ENCODE results near the gene ABCB6.

The ABCB6 gene

GRCh38 chr2:219182331-219183150, 36.2 kb downstream of the ABCB6 start:
- H3K9ac ChIP-seq (ENCODE audit: insufficient read length, low read depth), result no peak overlapping the region
- no peak overlapping the region for H3K4me3 ChIP-seq (ENCODE audit: insufficient read length, low read depth)
- TF ChIP-seq ZNF274 (IDR thresholded peaks at IDR 0.05; ENCODE audit: low read depth, low read length) (no peak), YY1 (IDR thresholded peaks at IDR 0.05; ENCODE audit: insufficient read depth, insufficient read length) (no peak), SUZ12 (IDR thresholded peaks at IDR 0.05; ENCODE audit: extremely low read depth, insufficient read depth, insufficient read length) (no peak)
- no peak for DNase-seq (ENCODE audit: low read depth, low spot score)
- H3K36me3 ChIP-seq (ENCODE audit: insufficient read depth, insufficient read length, low read length), result peaks cover 53% of the 10 kb centered on the region
- no peaks in the 10 kb centered on the region for H3K9me3 ChIP-seq (ENCODE audit: insufficient read depth, low read length)
- no peaks in the 10 kb centered on the region for H3K27me3 ChIP-seq (ENCODE audit: insufficient read depth, insufficient read length)
- no peaks in the 10 kb centered on the region for H3K4me1 ChIP-seq (ENCODE audit: insufficient read depth, insufficient read length)

GRCh38 chr2:219181531-219181930, 37.2 kb downstream of the ABCB6 start:
- no peaks in the 10 kb centered on the region for H3K27me3 ChIP-seq (ENCODE audit: insufficient read depth, insufficient read length)
- H3K9me3 ChIP-seq (ENCODE audit: insufficient read depth, low read length), result no peaks in the 10 kb centered on the region
- H3K4me3 ChIP-seq (ENCODE audit: insufficient read length, low read depth), result no peak overlapping the region
- no peaks in the 10 kb centered on the region for H3K4me1 ChIP-seq (ENCODE audit: insufficient read depth, insufficient read length)
- no peak overlapping the region for H3K9ac ChIP-seq (ENCODE audit: insufficient read length, low read depth)
- H3K36me3 ChIP-seq (ENCODE audit: insufficient read depth, insufficient read length, low read length), result peaks cover 53% of the 10 kb centered on the region
- no peak for DNase-seq (ENCODE audit: low read depth, low spot score)
- TF ChIP-seq SUZ12 (IDR thresholded peaks at IDR 0.05; ENCODE audit: extremely low read depth, insufficient read depth, insufficient read length) (no peak), ZNF274 (IDR thresholded peaks at IDR 0.05; ENCODE audit: low read depth, low read length) (no peak), YY1 (IDR thresholded peaks at IDR 0.05; ENCODE audit: insufficient read depth, insufficient read length) (no peak)

GRCh38 chr2:219180961-219181360, 37.8 kb downstream of the ABCB6 start:
- Histone ChIP-seq H3K27me3 (ENCODE audit: insufficient read depth, insufficient read length) (no peaks in the 10 kb centered on the region), H3K4me3 (ENCODE audit: insufficient read length, low read depth) (no peak overlapping the region), H3K9me3 (ENCODE audit: insufficient read depth, low read length) (no peaks in the 10 kb centered on the region), H3K9ac (ENCODE audit: insufficient read length, low read depth) (no peak overlapping the region), H3K4me1 (ENCODE audit: insufficient read depth, insufficient read length) (no peaks in the 10 kb centered on the region), H3K36me3 (ENCODE audit: insufficient read depth, insufficient read length, low read length) (peaks cover 53% of the 10 kb centered on the region)
- DNase-seq (ENCODE audit: low read depth, low spot score), result no peak
- TF ChIP-seq YY1 (IDR thresholded peaks at IDR 0.05; ENCODE audit: insufficient read depth, insufficient read length) (no peak), ZNF274 (IDR thresholded peaks at IDR 0.05; ENCODE audit: low read depth, low read length) (no peak), SUZ12 (IDR thresholded peaks at IDR 0.05; ENCODE audit: extremely low read depth, insufficient read depth, insufficient read length) (no peak)

GRCh38 chr2:219179601-219180465, 38.9 kb downstream of the ABCB6 start:
- Histone ChIP-seq H3K36me3 (ENCODE audit: insufficient read depth, insufficient read length, low read length) (peaks cover 58% of the 10 kb centered on the region), H3K4me1 (ENCODE audit: insufficient read depth, insufficient read length) (no peaks in the 10 kb centered on the region), H3K9me3 (ENCODE audit: insufficient read depth, low read length) (no peaks in the 10 kb centered on the region), H3K9ac (ENCODE audit: insufficient read length, low read depth) (no peak overlapping the region), H3K4me3 (ENCODE audit: insufficient read length, low read depth) (no peak overlapping the region), H3K27me3 (ENCODE audit: insufficient read depth, insufficient read length) (no peaks in the 10 kb centered on the region)
- TF ChIP-seq ZNF274 (IDR thresholded peaks at IDR 0.05; ENCODE audit: low read depth, low read length) (no peak), YY1 (IDR thresholded peaks at IDR 0.05; ENCODE audit: insufficient read depth, insufficient read length) (no peak), SUZ12 (IDR thresholded peaks at IDR 0.05; ENCODE audit: extremely low read depth, insufficient read depth, insufficient read length) (no peak)
- no peak for DNase-seq (ENCODE audit: low read depth, low spot score)

GRCh38 chr2:219178377-219179175, 40.2 kb downstream of the ABCB6 start:
- no peaks in the 10 kb centered on the region for H3K27me3 ChIP-seq (ENCODE audit: insufficient read depth, insufficient read length)
- H3K36me3 ChIP-seq (ENCODE audit: insufficient read depth, insufficient read length, low read length), result peaks cover 61% of the 10 kb centered on the region
- TF ChIP-seq SUZ12 (IDR thresholded peaks at IDR 0.05; ENCODE audit: extremely low read depth, insufficient read depth, insufficient read length) (no peak), YY1 (IDR thresholded peaks at IDR 0.05; ENCODE audit: insufficient read depth, insufficient read length) (no peak), ZNF274 (IDR thresholded peaks at IDR 0.05; ENCODE audit: low read depth, low read length) (no peak)
- peak overlapping the region; percentile 86 for H3K4me3 ChIP-seq (ENCODE audit: insufficient read length, low read depth)
- peak overlapping the region; percentile 93 for H3K9ac ChIP-seq (ENCODE audit: insufficient read length, low read depth)
- H3K9me3 ChIP-seq (ENCODE audit: insufficient read depth, low read length), result no peaks in the 10 kb centered on the region
- no peaks in the 10 kb centered on the region for H3K4me1 ChIP-seq (ENCODE audit: insufficient read depth, insufficient read length)
- DNase-seq (ENCODE audit: low read depth, low spot score), result no peak

- peaks cover 61% of the 10 kb centered on the region for H3K36me3 ChIP-seq (ENCODE audit: insufficient read depth, insufficient read length, low read length)
- TF ChIP-seq ZNF274 (IDR thresholded peaks at IDR 0.05; ENCODE audit: low read depth, low read length), result no peak
- TF ChIP-seq SUZ12 (IDR thresholded peaks at IDR 0.05; ENCODE audit: extremely low read depth, insufficient read depth, insufficient read length), result no peak
- TF ChIP-seq YY1 (IDR thresholded peaks at IDR 0.05; ENCODE audit: insufficient read depth, insufficient read length), result no peak
Observed at GRCh38 chr2:219177552-219178376, 41.0 kb downstream of the ABCB6 start, which contains the start of gene RETREG2. Gene RETREG2, plus strand, starts transcription at chr2:219178275. Its CDS starts 78 bp downstream, at chr2:219178353.

More at GRCh38 chr2:219177552-219178376, 41.0 kb downstream of the ABCB6 start, which contains the start of gene RETREG2:
- Histone ChIP-seq H3K9ac (ENCODE audit: insufficient read length, low read depth) (peak within 1 kb of the TSS; percentile 93), H3K9me3 (ENCODE audit: insufficient read depth, low read length) (no peaks in the 10 kb centered on the region), H3K4me3 (ENCODE audit: insufficient read length, low read depth) (peak within 1 kb of the TSS; percentile 86), H3K4me1 (ENCODE audit: insufficient read depth, insufficient read length) (no peaks in the 10 kb centered on the region), H3K27me3 (ENCODE audit: insufficient read depth, insufficient read length) (no peaks in the 10 kb centered on the region)
- peak; percentile 87 for DNase-seq (ENCODE audit: low read depth, low spot score)
